Testis (tissue), 2 donors: ENCODE measurements around the gene PSG7.
"Not testable (repeated sequence)": the region's sequence is repeated elsewhere in the genome, so short reads cannot be mapped to it uniquely, and the experiment has no call there.

Experiments
- POLR2A ChIP-seq: fragments of 450-650 bp; IDR thresholded peaks from one replicate; pipeline ENCODE4 v1.6.1; 2017; ENCODE audit warnings: antibody characterized with exemption, mild to moderate bottlenecking, moderate library complexity
- TF ChIP-seq, protein P1 (sequence below), 3 experiments: fragments of 450-650 bp in 2 of 3; fragments of 200-600 bp in 1 of 3; sonication (generic) in 1 of 3; IDR thresholded peaks; one replicate each; pipeline ENCODE4 v1.5.1; 2016 to 2019; ENCODE audit warnings: antibody characterized with exemption in 3 of 3, mild to moderate bottlenecking in 2 of 3, moderate library complexity in 1 of 3

DNA sequence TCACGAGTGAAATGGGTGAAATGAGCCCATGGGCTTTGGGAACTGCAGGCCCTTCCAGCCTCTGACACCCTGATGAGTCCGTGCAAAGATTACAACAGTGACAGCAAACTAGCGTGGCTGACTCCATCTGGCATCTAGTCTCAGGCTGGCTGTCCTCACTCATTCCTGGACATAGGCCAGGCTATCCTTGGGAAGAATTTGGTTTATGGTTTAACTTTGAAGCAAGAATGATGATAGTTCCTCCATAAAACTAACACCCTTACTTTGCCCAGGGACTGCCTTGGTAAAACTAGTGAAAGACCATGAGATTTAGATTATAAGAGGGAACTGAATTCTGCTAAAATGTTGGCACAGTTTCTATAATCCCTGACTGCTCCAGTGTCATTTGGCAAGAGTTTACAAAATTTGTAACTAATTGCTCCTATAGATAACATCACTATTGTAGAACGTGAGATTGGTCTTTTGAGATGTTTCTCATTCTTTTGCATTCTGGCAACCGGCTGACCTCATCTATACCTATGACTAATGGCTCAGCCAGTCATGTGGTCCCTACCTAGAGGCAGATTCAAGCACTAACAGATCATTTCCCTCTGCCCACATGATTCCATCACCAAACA lies 4.4 kb downstream of the PSG7 start:
- TF ChIP-seq, protein P1, sequence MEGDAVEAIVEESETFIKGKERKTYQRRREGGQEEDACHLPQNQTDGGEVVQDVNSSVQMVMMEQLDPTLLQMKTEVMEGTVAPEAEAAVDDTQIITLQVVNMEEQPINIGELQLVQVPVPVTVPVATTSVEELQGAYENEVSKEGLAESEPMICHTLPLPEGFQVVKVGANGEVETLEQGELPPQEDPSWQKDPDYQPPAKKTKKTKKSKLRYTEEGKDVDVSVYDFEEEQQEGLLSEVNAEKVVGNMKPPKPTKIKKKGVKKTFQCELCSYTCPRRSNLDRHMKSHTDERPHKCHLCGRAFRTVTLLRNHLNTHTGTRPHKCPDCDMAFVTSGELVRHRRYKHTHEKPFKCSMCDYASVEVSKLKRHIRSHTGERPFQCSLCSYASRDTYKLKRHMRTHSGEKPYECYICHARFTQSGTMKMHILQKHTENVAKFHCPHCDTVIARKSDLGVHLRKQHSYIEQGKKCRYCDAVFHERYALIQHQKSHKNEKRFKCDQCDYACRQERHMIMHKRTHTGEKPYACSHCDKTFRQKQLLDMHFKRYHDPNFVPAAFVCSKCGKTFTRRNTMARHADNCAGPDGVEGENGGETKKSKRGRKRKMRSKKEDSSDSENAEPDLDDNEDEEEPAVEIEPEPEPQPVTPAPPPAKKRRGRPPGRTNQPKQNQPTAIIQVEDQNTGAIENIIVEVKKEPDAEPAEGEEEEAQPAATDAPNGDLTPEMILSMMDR (IDR thresholded peaks at IDR 0.05): not testable (repeated sequence)
- not testable (repeated sequence) for TF ChIP-seq POLR2A
